A549 (cell line): Measurements from ENCODE around the gene KRT14. TPM values are rescaled to one million over a fixed set of nuclear protein-coding genes. Genes with fewer than 3 reads are reported as not detected.
A peak's percentile ranks its signal among the peaks of the same experiment; 100 is the strongest.

Source experiments
- ATAC-seq, 2 experiments: fragments of 200-7000 bp in 1 of 2; fragments of >200 bp in 1 of 2; cut with Nextera tagmentation in 1 of 2; cut with Tn5 transposase in 1 of 2; 3 replicates each; pipeline versions ENCODE4 v1.8.0 to v1.9.1; 2018 to 2020; ENCODE audit warnings: mild to moderate bottlenecking in 1 of 2, moderate library complexity in 1 of 2
- CTCF ChIA-PET: fragments of 300-600 bp; sonication (Branson Sonifier 250); formaldehyde crosslinking; extraction: SDS; loops from one replicate; lab custom pipeline; 2021; ENCODE audit warnings: antibody characterized with exemption, inconsistent platforms; lab: Yijun Ruan, JAX
- POLR2A ChIA-PET: fragments of 350-600 bp; formaldehyde crosslinking; extraction: SDS; loops from one replicate; lab custom pipeline; 2021; ENCODE audit warnings: antibody characterized with exemption, inconsistent platforms; lab: Yijun Ruan, JAX
- DNase-seq, 2 experiments: peaks; one replicate each; pipeline versions ENCODE4 v3.0.0 to v3.0.0-alpha.2; 2011 to 2016; ENCODE audit warnings: low read depth in 1 of 2, low spot score in 1 of 2
- FAIRE-seq: peaks from 2 replicates; lab custom pipeline; 2011; peaks lifted over from hg19 to GRCh38; lab: Jason Lieb, UNC
- H3K27ac ChIP-seq, 2 experiments: fragments of >200 bp; sonication (Bioruptor Twin); formaldehyde crosslinking; 3 replicates each; pipeline ENCODE4 v1.5.1; 2016 to 2017
- H3K4me1 ChIP-seq: fragments of >200 bp; sonication (Bioruptor Twin); formaldehyde crosslinking; 3 replicates; pipeline ENCODE4 v1.6.1; 2016
- H3K4me2 ChIP-seq: fragments of >200 bp; sonication (Bioruptor Twin); formaldehyde crosslinking; 3 replicates; pipeline ENCODE4 v1.6.1; 2016
- H3K4me3 ChIP-seq: fragments of >200 bp; sonication (Bioruptor Twin); formaldehyde crosslinking; 3 replicates; pipeline ENCODE4 v1.5.1; 2016
- H3K9me3 ChIP-seq: fragments of >200 bp; sonication (Bioruptor Twin); formaldehyde crosslinking; 3 replicates; pipeline ENCODE4 v1.6.1; 2016
- CEBPB ChIP-seq, 2 experiments: fragments of >200 bp in 1 of 2; sonication (Bioruptor Twin) in 1 of 2; formaldehyde crosslinking in 1 of 2; IDR thresholded peaks; 2 replicates each; pipeline ENCODE4 v1.6.1; 2012 to 2016
- EP300 ChIP-seq, 2 experiments: fragments of >200 bp; sonication (Bioruptor Twin); formaldehyde crosslinking; IDR thresholded peaks; 2 replicates in 1 of 2; 3 replicates in 1 of 2; pipeline ENCODE4 v1.6.1; 2016 to 2017
- HEYL ChIP-seq: fragments of 250-450 bp; sonication (Bioruptor Pico); IDR thresholded peaks from 2 replicates; pipeline ENCODE4 v1.8.0; 2021; ENCODE audit warnings: mild to moderate bottlenecking, moderate library complexity
- HOXB5 ChIP-seq: fragments of 250-450 bp; sonication (Bioruptor Pico); IDR thresholded peaks from 2 replicates; pipeline ENCODE4 v1.5.0; 2020; ENCODE audit warnings: mild to moderate bottlenecking, moderate library complexity
- KDM1A ChIP-seq: fragments of 200-600 bp; sonication (generic); IDR thresholded peaks from 2 replicates; pipeline ENCODE4 v1.6.1; 2016; ENCODE audit warnings: low read depth, mild to moderate bottlenecking
- MAFK ChIP-seq: fragments of 450-650 bp; IDR thresholded peaks from 2 replicates; pipeline ENCODE4 v1.6.1; 2014; ENCODE audit not compliant: partially characterized antibody
- NFE2L2 ChIP-seq: fragments of 150-350 bp; conservative IDR thresholded peaks from 2 replicates; pipeline ENCODE4 v1.6.1; 2014; ENCODE audit warnings: low read length
- POLR2AphosphoS2 ChIP-seq: conservative IDR thresholded peaks from 2 replicates; pipeline ENCODE4 v1.6.1; 2012; ENCODE audit warnings: low read length, improper control_type of control experiment, inconsistent platforms
- RAD21 ChIP-seq, 2 experiments: fragments of >200 bp in 1 of 2; sonication (Bioruptor Twin) in 1 of 2; formaldehyde crosslinking in 1 of 2; IDR thresholded peaks in 1 of 2; conservative IDR thresholded peaks in 1 of 2; 2 replicates in 1 of 2; 3 replicates in 1 of 2; pipeline ENCODE4 v1.6.1; 2012 to 2018; ENCODE audit warnings: inconsistent platforms in 1 of 2
- WGBS: methylation state at CpG from one replicate; pipeline ENCODE4 v1.1.6; 2017; ENCODE audit errors: missing lambda C conversion rate; 5-methylcytosine and 5-hydroxymethylcytosine counted together
- polyA plus RNA-seq, 4 experiments: library from polyadenylated mRNA; depleted of rRNA in 3 of 4; stranded (reverse); fragments of >200 nt; fragmentation: RNase III in 1 of 4; extraction: RNeasy Plus Mini Kit Qiagen cat#74134 plus additional on column Dnase treatment in 1 of 4; gene quantifications; 2 replicates in 3 of 4; 3 replicates in 1 of 4; pipeline ENCODE4 v1.2.3, GENCODE V29; 2011 to 2017
- TF ChIP-seq, protein P1 (sequence below): fragments of >200 bp; sonication (Bioruptor Twin); formaldehyde crosslinking; IDR thresholded peaks from 3 replicates; pipeline ENCODE4 v1.6.1; 2016
- TF ChIP-seq, protein P2 (sequence below): IDR thresholded peaks from 2 replicates; pipeline ENCODE4 v1.6.1; 2012

Gene KRT14
- polyA plus RNA-seq, 2 of the 4 experiments (the other 2 are of a cell fraction), result 0.04 to 0.10 TPM

DNA sequence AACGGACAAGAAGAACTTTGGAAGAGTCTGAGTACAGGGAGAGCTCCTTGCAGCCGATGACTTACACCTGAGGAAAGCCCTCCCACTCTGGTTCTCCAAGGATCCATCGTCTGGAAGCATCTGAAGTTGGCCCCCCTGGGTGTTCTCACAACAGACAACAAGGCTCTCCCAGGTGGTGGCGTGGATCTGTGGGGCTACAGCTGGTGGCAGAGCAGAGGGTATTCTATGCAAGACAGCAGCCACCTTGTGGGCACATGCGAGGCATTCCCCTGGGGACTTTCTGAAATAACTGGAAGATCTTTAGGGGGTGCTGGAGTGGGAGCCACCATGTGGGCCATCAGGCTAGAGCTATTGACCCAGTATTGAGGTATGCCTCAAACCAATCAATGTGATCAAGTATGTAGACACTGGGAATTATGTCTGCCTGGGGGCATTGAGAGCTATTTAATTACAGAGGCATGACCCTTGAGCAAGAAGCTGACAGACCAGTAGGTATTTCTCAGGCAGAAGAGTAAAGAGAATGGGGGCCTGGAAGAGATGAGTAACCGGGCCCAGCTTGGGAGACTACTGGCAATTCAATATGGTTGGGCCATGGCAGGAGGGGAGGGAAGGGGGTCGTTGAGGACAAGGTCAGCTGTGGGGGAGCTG lies 51.7 kb downstream of the KRT14 start:
- DNase-seq (no peak), FAIRE-seq (no peak), ATAC-seq (no peak)
- Histone ChIP-seq H3K4me3 (no peak overlapping the region), H3K27ac (no peak overlapping the region), H3K4me1 (peaks cover 22% of the 10 kb centered on the region), H3K9me3 (no peaks in the 10 kb centered on the region), H3K4me2 (no peak overlapping the region)
- ChIA-PET CTCF (interaction anchor here (0.6 to 8.1 kb wide), 8 partner anchors 15 to 678 kb away, joined by 3 to 141 read pairs (median 4); no protein-coding TSS in a partner anchor), POLR2A (interaction anchor here (0.6 kb wide), 1 partner anchor 1659 kb away, joined by 3 read pairs; no protein-coding TSS in a partner anchor)
- WGBS, result 60% methylated on average over 7 of the region's 7 CpGs
- TF ChIP-seq RAD21 (conservative IDR thresholded peaks at IDR 0.05 in 1 of 2, IDR thresholded peaks at IDR 0.05 in 1 of 2) (peak in 1 of 2 experiments; percentile 39; a peak in 3 of 5 replicates), CEBPB (IDR thresholded peaks at IDR 0.05) (no peak)

DNA sequence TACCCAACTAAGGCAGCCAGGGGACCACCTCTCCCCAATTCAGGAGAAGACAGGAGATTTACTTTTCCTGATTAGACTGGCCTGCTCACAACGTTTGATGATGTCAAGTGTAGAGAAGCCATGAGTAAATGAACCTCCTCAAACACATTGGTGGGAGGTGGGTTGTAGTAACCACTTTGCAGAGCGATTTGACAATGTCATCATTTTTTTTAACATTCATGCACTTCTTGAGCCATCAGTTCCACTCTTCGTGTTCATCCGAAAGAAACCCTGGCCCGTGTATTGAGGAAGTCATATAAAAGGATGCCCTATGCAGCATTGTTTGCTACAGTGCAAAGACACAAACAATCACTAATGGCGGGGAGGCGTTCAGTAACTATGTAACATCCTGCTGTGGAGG lies 53.1 kb downstream of the KRT14 start:
- FAIRE-seq (no peak), DNase-seq (no peak), ATAC-seq (no peak)
- TF ChIP-seq POLR2AphosphoS2 (no peak), MAFK (peak; percentile 83)
- Histone ChIP-seq H3K4me2 (no peak overlapping the region), H3K9me3 (no peaks in the 10 kb centered on the region), H3K4me3 (no peak overlapping the region), H3K4me1 (peaks cover 27% of the 10 kb centered on the region), H3K27ac (no peak overlapping the region)
- POLR2A ChIA-PET, result no interaction called here
- CTCF ChIA-PET, result interaction anchor here (0.9 to 6.9 kb wide), 7 partner anchors 16 to 678 kb away, joined by 4 to 101 read pairs (median 5); no protein-coding TSS in a partner anchor
- 76% methylated on average over 7 of the region's 7 CpGs for WGBS

DNA sequence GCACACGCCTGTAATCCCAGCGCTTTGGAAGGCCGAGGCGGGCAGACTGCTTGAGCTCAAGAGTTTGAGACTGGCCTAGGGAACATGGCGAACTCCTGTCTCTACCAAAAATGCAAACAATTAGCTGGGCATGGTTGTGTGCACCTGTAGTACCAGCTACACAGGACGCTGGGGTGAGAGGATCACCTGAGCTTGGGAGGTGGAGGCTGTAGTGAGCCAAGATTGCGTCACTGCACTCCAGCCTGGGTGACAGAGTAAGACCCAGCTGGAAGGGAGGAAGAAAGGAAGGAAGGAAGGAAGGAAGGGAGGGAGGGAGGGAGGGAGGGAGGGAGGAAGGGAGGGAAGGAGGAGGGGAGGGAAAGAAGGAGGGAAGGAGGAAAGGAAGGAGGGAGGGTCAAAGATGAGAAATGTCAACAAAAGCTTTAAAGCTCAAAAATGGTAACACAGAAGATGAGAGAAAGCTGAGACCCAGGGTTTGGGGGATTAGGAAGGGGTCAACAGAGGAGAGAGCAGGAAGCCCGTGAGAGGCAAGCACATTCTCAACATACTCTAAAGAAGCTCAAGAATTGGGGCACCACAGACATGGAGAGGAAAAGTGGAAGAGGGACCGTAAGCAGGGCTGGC lies 53.6 kb downstream of the KRT14 start:
- POLR2A ChIA-PET, result interaction anchor here (0.8 to 0.9 kb wide), 2 partner anchors 11 to 155 kb away, joined by 3 to 4 read pairs; partner anchors contain the start of gene EIF1
- CTCF ChIA-PET, result interaction anchor here (1.0 to 6.9 kb wide), 6 partner anchors 8 to 676 kb away, joined by 4 to 101 read pairs (median 7); no protein-coding TSS in a partner anchor
- ATAC-seq (no peak), DNase-seq (no peak), FAIRE-seq (no peak)
- no peak overlapping the region for H3K4me2 ChIP-seq
- no peak overlapping the region for H3K27ac ChIP-seq
- H3K4me1 ChIP-seq, result peaks cover 29% of the 10 kb centered on the region
- no peaks in the 10 kb centered on the region for H3K9me3 ChIP-seq
- 83% methylated on average over 9 of the region's 9 CpGs for WGBS
- TF ChIP-seq HOXB5 (no peak), KDM1A (no peak), NFE2L2 (no peak), EP300 (IDR thresholded peaks at IDR 0.05) (no peak), HEYL (no peak)
- TF ChIP-seq, protein P1, sequence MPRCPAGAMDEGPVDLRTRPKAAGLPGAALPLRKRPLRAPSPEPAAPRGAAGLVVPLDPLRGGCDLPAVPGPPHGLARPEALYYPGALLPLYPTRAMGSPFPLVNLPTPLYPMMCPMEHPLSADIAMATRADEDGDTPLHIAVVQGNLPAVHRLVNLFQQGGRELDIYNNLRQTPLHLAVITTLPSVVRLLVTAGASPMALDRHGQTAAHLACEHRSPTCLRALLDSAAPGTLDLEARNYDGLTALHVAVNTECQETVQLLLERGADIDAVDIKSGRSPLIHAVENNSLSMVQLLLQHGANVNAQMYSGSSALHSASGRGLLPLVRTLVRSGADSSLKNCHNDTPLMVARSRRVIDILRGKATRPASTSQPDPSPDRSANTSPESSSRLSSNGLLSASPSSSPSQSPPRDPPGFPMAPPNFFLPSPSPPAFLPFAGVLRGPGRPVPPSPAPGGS, result no peak
- TF ChIP-seq, protein P2, sequence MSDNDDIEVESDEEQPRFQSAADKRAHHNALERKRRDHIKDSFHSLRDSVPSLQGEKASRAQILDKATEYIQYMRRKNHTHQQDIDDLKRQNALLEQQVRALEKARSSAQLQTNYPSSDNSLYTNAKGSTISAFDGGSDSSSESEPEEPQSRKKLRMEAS, result no peak
- TF ChIP-seq, all 56 proteins: peak for 0
- H3K4me3 ChIP-seq, result no peak overlapping the region

Other genes starting within 250 kb of the KRT14 start
- gene KRT33A, start 236.1 kb downstream of the KRT14 start, polyA plus RNA-seq (2011; rRNA removed), result not detected in 2 replicates
- not detected in 3 replicates for gene KRT33A, start 236.1 kb downstream of the KRT14 start, polyA plus RNA-seq (2017; fragmentation: RNase III; extraction: RNeasy Plus Mini Kit Qiagen cat#74134 plus additional on column Dnase treatment)
- not detected in 2 replicates for gene KRT33B, start 217.1 kb downstream of the KRT14 start, polyA plus RNA-seq (2011; rRNA removed)
- 0.05 to 0.08 TPM in 2 of 3 replicates, not detected in the other for gene KRT33B, start 217.1 kb downstream of the KRT14 start, polyA plus RNA-seq (2017; fragmentation: RNase III; extraction: RNeasy Plus Mini Kit Qiagen cat#74134 plus additional on column Dnase treatment)
- 0.09 TPM in 2 replicates for gene KRT34, start 204.6 kb downstream of the KRT14 start, polyA plus RNA-seq (2011; rRNA removed)
- gene KRT34, start 204.6 kb downstream of the KRT14 start, polyA plus RNA-seq (2017; fragmentation: RNase III; extraction: RNeasy Plus Mini Kit Qiagen cat#74134 plus additional on column Dnase treatment), result 0.17 to 0.33 TPM (median 0.23 TPM) in 3 replicates
- gene KRT31, start 189.3 kb downstream of the KRT14 start, polyA plus RNA-seq (2011; rRNA removed), result not detected in 2 replicates
- gene KRT31, start 189.3 kb downstream of the KRT14 start, polyA plus RNA-seq (2017; fragmentation: RNase III; extraction: RNeasy Plus Mini Kit Qiagen cat#74134 plus additional on column Dnase treatment), result not detected in 3 replicates
- not detected in 2 replicates for gene KRT37, start 162.3 kb downstream of the KRT14 start, polyA plus RNA-seq (2011; rRNA removed)
- gene KRT37, start 162.3 kb downstream of the KRT14 start, polyA plus RNA-seq (2017; fragmentation: RNase III; extraction: RNeasy Plus Mini Kit Qiagen cat#74134 plus additional on column Dnase treatment), result not detected in 3 replicates
- gene KRT38, start 145.9 kb downstream of the KRT14 start, polyA plus RNA-seq (2011; rRNA removed), result not detected in 2 replicates
- gene KRT38, start 145.9 kb downstream of the KRT14 start, polyA plus RNA-seq (2017; fragmentation: RNase III; extraction: RNeasy Plus Mini Kit Qiagen cat#74134 plus additional on column Dnase treatment), result not detected in 3 replicates
- gene KRT32, start 119.5 kb downstream of the KRT14 start, polyA plus RNA-seq (2011; rRNA removed), result not detected in 2 replicates
- not detected in 3 replicates for gene KRT32, start 119.5 kb downstream of the KRT14 start, polyA plus RNA-seq (2017; fragmentation: RNase III; extraction: RNeasy Plus Mini Kit Qiagen cat#74134 plus additional on column Dnase treatment)
- gene KRT35, start 105.7 kb downstream of the KRT14 start, polyA plus RNA-seq (2011; rRNA removed), result not detected in 2 replicates
- not detected in 3 replicates for gene KRT35, start 105.7 kb downstream of the KRT14 start, polyA plus RNA-seq (2017; fragmentation: RNase III; extraction: RNeasy Plus Mini Kit Qiagen cat#74134 plus additional on column Dnase treatment)
- not detected in 2 replicates for gene KRT36, start 97.0 kb downstream of the KRT14 start, polyA plus RNA-seq (2011; rRNA removed)
- not detected in 3 replicates for gene KRT36, start 97.0 kb downstream of the KRT14 start, polyA plus RNA-seq (2017; fragmentation: RNase III; extraction: RNeasy Plus Mini Kit Qiagen cat#74134 plus additional on column Dnase treatment)
- 0.06 and 0.08 TPM in 2 replicates for gene KRT13, start 81.3 kb downstream of the KRT14 start, polyA plus RNA-seq (2011; rRNA removed)
- not detected in 3 replicates for gene KRT13, start 81.3 kb downstream of the KRT14 start, polyA plus RNA-seq (2017; fragmentation: RNase III; extraction: RNeasy Plus Mini Kit Qiagen cat#74134 plus additional on column Dnase treatment)
- 2.1 and 2.6 TPM in 2 replicates for gene KRT15, start 68.0 kb downstream of the KRT14 start, polyA plus RNA-seq (2011; rRNA removed)
- gene KRT15, start 68.0 kb downstream of the KRT14 start, polyA plus RNA-seq (2017; fragmentation: RNase III; extraction: RNeasy Plus Mini Kit Qiagen cat#74134 plus additional on column Dnase treatment), result 0.54 to 1.4 TPM (median 0.62 TPM) in 3 replicates
- 23.8 and 26.2 TPM in 2 replicates for gene KRT19, start 58.6 kb downstream of the KRT14 start, polyA plus RNA-seq (2011; rRNA removed)
- 27.8 to 31.2 TPM (median 29.9 TPM) in 3 replicates for gene KRT19, start 58.6 kb downstream of the KRT14 start, polyA plus RNA-seq (2017; fragmentation: RNase III; extraction: RNeasy Plus Mini Kit Qiagen cat#74134 plus additional on column Dnase treatment)
- gene KRT9, start 14.8 kb downstream of the KRT14 start, polyA plus RNA-seq (2011; rRNA removed), result not detected in 2 replicates
- not detected in 3 replicates for gene KRT9, start 14.8 kb downstream of the KRT14 start, polyA plus RNA-seq (2017; fragmentation: RNase III; extraction: RNeasy Plus Mini Kit Qiagen cat#74134 plus additional on column Dnase treatment)
- 0.21 and 0.28 TPM in 2 replicates for gene KRT16, start 25.9 kb upstream of the KRT14 start, polyA plus RNA-seq (2011; rRNA removed)
- 0.44 TPM in 1 of 3 replicates, not detected in the others for gene KRT16, start 25.9 kb upstream of the KRT14 start, polyA plus RNA-seq (2017; fragmentation: RNase III; extraction: RNeasy Plus Mini Kit Qiagen cat#74134 plus additional on column Dnase treatment)
- gene KRT17, start 37.7 kb upstream of the KRT14 start, polyA plus RNA-seq (2011; rRNA removed), result 0.78 and 1.2 TPM in 2 replicates
- gene KRT17, start 37.7 kb upstream of the KRT14 start, polyA plus RNA-seq (2017; fragmentation: RNase III; extraction: RNeasy Plus Mini Kit Qiagen cat#74134 plus additional on column Dnase treatment), result 0.43 to 0.57 TPM (median 0.56 TPM) in 3 replicates
- 873 and 1,224 TPM in 2 replicates for gene EIF1, start 102.0 kb upstream of the KRT14 start, polyA plus RNA-seq (2011; rRNA removed)
- 827 to 920 TPM (median 834 TPM) in 3 replicates for gene EIF1, start 102.0 kb upstream of the KRT14 start, polyA plus RNA-seq (2017; fragmentation: RNase III; extraction: RNeasy Plus Mini Kit Qiagen cat#74134 plus additional on column Dnase treatment)
- not detected in 2 replicates for gene GAST, start 125.4 kb upstream of the KRT14 start, polyA plus RNA-seq (2011; rRNA removed)
- not detected in 3 replicates for gene GAST, start 125.4 kb upstream of the KRT14 start, polyA plus RNA-seq (2017; fragmentation: RNase III; extraction: RNeasy Plus Mini Kit Qiagen cat#74134 plus additional on column Dnase treatment)
- gene HAP1, start 147.7 kb upstream of the KRT14 start, polyA plus RNA-seq (2011; rRNA removed), result 2.0 and 2.2 TPM in 2 replicates
- 1.3 to 2.3 TPM (median 1.6 TPM) in 3 replicates for gene HAP1, start 147.7 kb upstream of the KRT14 start, polyA plus RNA-seq (2017; fragmentation: RNase III; extraction: RNeasy Plus Mini Kit Qiagen cat#74134 plus additional on column Dnase treatment)
- gene JUP, start 199.8 kb upstream of the KRT14 start, polyA plus RNA-seq (2011; rRNA removed), result 54.8 and 110 TPM in 2 replicates
- gene JUP, start 199.8 kb upstream of the KRT14 start, polyA plus RNA-seq (2017; fragmentation: RNase III; extraction: RNeasy Plus Mini Kit Qiagen cat#74134 plus additional on column Dnase treatment), result 63.3 to 127 TPM (median 107 TPM) in 3 replicates
- gene P3H4, start 225.1 kb upstream of the KRT14 start, polyA plus RNA-seq (2011; rRNA removed), result 32.1 and 36.0 TPM in 2 replicates
- 41.6 to 62.1 TPM (median 52.8 TPM) in 3 replicates for gene P3H4, start 225.1 kb upstream of the KRT14 start, polyA plus RNA-seq (2017; fragmentation: RNase III; extraction: RNeasy Plus Mini Kit Qiagen cat#74134 plus additional on column Dnase treatment)
- 109 and 112 TPM in 2 replicates for gene FKBP10, start 226.1 kb upstream of the KRT14 start, polyA plus RNA-seq (2011; rRNA removed)
- gene FKBP10, start 226.1 kb upstream of the KRT14 start, polyA plus RNA-seq (2017; fragmentation: RNase III; extraction: RNeasy Plus Mini Kit Qiagen cat#74134 plus additional on column Dnase treatment), result 109 to 121 TPM (median 119 TPM) in 3 replicates
- 167 and 171 TPM in 2 replicates for gene NT5C3B, start 249.3 kb upstream of the KRT14 start, polyA plus RNA-seq (2011; rRNA removed)
- gene NT5C3B, start 249.3 kb upstream of the KRT14 start, polyA plus RNA-seq (2017; fragmentation: RNase III; extraction: RNeasy Plus Mini Kit Qiagen cat#74134 plus additional on column Dnase treatment), result 109 to 118 TPM (median 114 TPM) in 3 replicates